Measurements from ENCODE around the gene SH2D2A.

DNA sequence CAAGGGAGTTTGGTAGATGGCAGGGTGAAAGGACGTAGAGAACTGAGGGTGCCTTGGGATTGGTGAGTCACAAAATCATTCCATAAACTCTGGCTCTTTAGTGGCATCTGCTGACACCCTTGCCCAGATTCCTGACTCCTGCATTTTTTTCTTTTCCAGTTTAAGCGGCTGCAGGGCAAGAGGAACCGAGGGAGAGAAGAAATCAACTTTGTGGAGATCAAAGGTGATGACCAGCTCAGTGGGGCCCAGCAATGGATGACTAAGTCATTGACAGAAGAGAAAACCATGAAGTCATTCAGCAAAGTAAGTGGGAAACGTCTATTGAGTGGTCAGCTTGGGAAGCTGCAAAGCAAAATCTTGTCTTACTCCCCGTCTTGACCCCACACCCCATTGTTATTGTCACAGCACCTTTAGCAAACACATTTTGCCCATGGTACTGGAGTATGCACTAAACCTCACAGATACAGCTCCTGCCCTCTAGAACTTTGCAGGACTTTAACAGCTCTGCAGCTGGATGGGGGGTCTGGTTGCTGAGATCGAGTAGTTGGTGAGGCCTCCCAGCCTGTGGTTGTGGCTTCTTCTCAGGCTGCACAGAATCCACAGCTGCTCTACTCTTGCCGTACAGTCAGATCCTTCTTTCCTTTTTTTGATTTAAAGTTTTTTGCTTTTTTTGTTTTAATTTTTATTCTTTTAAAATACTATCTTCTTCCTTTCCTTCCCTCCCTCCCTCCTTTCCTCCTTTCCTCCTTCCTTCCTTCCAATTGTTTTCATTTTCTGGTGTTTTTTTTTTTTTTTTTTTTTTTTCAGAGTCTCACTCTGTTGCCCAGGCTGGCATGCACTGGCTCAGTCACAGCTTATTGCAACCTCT, 21.9 kb downstream of the SH2D2A start:
- TF ChIP-seq, protein P1, sequence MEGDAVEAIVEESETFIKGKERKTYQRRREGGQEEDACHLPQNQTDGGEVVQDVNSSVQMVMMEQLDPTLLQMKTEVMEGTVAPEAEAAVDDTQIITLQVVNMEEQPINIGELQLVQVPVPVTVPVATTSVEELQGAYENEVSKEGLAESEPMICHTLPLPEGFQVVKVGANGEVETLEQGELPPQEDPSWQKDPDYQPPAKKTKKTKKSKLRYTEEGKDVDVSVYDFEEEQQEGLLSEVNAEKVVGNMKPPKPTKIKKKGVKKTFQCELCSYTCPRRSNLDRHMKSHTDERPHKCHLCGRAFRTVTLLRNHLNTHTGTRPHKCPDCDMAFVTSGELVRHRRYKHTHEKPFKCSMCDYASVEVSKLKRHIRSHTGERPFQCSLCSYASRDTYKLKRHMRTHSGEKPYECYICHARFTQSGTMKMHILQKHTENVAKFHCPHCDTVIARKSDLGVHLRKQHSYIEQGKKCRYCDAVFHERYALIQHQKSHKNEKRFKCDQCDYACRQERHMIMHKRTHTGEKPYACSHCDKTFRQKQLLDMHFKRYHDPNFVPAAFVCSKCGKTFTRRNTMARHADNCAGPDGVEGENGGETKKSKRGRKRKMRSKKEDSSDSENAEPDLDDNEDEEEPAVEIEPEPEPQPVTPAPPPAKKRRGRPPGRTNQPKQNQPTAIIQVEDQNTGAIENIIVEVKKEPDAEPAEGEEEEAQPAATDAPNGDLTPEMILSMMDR (conservative IDR thresholded peaks at IDR 0.05; ENCODE audit: low read length): no peak
- no peak for TF ChIP-seq EZH2phosphoT487 (IDR thresholded peaks at IDR 0.05; ENCODE audit: borderline replicate concordance)
